ENCODE measurements around the gene ATP8A2. TPM values are rescaled to one million over a fixed set of nuclear protein-coding genes. Genes with fewer than 3 reads are reported as not detected.

The ATP8A2 gene
- total RNA-seq, 1 experiment from 2014 or later = not detected

DNA sequence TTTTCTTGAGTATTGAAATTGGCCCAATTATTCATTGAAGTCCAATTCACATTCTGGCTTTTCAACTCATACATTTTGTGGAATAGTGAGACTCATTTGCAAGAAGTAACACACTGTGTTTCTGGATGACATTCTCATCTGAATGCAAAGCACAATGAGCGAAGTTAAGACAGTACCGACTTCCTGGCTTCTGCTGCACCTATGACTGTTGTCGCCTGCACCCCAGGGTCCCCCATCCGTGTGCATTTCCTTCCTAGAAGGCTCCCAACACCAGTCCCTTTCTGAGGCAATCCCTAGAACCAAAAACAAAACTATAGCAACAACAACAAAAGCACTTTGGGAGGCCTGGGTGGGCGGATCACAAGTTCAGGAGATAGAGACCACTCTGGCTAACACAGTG is 496.7 kb downstream of the ATP8A2 start:
- no peaks in the 10 kb centered on the region for H3K36me3 ChIP-seq (ENCODE audit: control insufficient read depth, insufficient read depth, low read length)
- DNase-seq (ENCODE audit: low read depth, low spot score) (no peak), ATAC-seq (no peak)
- no peak overlapping the region for H3K4me3 ChIP-seq (ENCODE audit: low read depth in 2 of 2, low read length in 2 of 2)
- POLR2A ChIA-PET = no interaction called here
- H3K9me3 ChIP-seq (ENCODE audit: control insufficient read depth, insufficient read depth, low read depth, low read length) = no peaks in the 10 kb centered on the region
- intact Hi-C loops (cut with micrococcal nuclease; ENCODE audit: unreplicated experiment) (no loop called here), in situ Hi-C loops (cut with HindIII; ENCODE audit: low pct_unique_long_range_greater_than_20kb, low sequenced_read_pairs) (no loop called here)
- no peaks in the 10 kb centered on the region for H3K4me1 ChIP-seq (ENCODE audit: control insufficient read depth, insufficient read depth, low read length)
- TF ChIP-seq CTCF (IDR thresholded peaks at IDR 0.05) = no peak
- TF ChIP-seq SIN3A (IDR thresholded peaks at IDR 0.05; ENCODE audit: borderline replicate concordance, insufficient read depth, low read depth, low read length) = no peak
- TF ChIP-seq POLR2AphosphoS5 (IDR thresholded peaks at IDR 0.05; ENCODE audit: low read depth, low read length) = no peak
- no peak for TF ChIP-seq TCF7L2 (IDR thresholded peaks at IDR 0.05; ENCODE audit: low read depth, low read length)
- no peak for TF ChIP-seq REST (IDR thresholded peaks at IDR 0.05; ENCODE audit: insufficient read depth in 1 of 2, low read depth in 2 of 2, low read length in 1 of 2)
- BruUV-seq (replicated peaks) = no TSS peak
- CTCF ChIA-PET = no interaction called here
- no peak overlapping the region for H3K27ac ChIP-seq (ENCODE audit: low read length)
- 0 out of 2 replicates have a peak, but pooled peaks cover 2% of the 10 kb centered on the region for H3K27me3 ChIP-seq (ENCODE audit: control insufficient read depth, insufficient read depth, low read length)

GRCh38 chr13:25869941-25870340 is 498.2 kb downstream of the ATP8A2 start:
- in situ Hi-C loops (cut with HindIII; ENCODE audit: low pct_unique_long_range_greater_than_20kb, low sequenced_read_pairs) = no loop called here
- no peak overlapping the region for H3K4me3 ChIP-seq (ENCODE audit: low read depth in 2 of 2, low read length in 2 of 2)
- no TSS peak for BruUV-seq (replicated peaks)
- no peaks in the 10 kb centered on the region for H3K9me3 ChIP-seq (ENCODE audit: control insufficient read depth, insufficient read depth, low read depth, low read length)
- no peak for ATAC-seq
- 0 out of 2 replicates have a peak, but pooled peaks cover 2% of the 10 kb centered on the region for H3K27me3 ChIP-seq (ENCODE audit: control insufficient read depth, insufficient read depth, low read length)
- DNase-seq (ENCODE audit: low read depth, low spot score) = no peak
- CTCF ChIA-PET = no interaction called here
- H3K27ac ChIP-seq (ENCODE audit: low read length) = no peak overlapping the region
- H3K4me1 ChIP-seq (ENCODE audit: control insufficient read depth, insufficient read depth, low read length) = no peaks in the 10 kb centered on the region
- POLR2A ChIA-PET = no interaction called here
- no peaks in the 10 kb centered on the region for H3K36me3 ChIP-seq (ENCODE audit: control insufficient read depth, insufficient read depth, low read length)
- intact Hi-C loops (cut with micrococcal nuclease; ENCODE audit: unreplicated experiment) = no loop called here
- TF ChIP-seq REST (IDR thresholded peaks at IDR 0.05; ENCODE audit: insufficient read depth in 1 of 2, low read depth in 2 of 2, low read length in 1 of 2) = no peak
- no peak for TF ChIP-seq POLR2AphosphoS5 (IDR thresholded peaks at IDR 0.05; ENCODE audit: low read depth, low read length)
- TF ChIP-seq SIN3A (IDR thresholded peaks at IDR 0.05; ENCODE audit: borderline replicate concordance, insufficient read depth, low read depth, low read length) = no peak
- TF ChIP-seq CTCF (IDR thresholded peaks at IDR 0.05) = no peak
- no peak for TF ChIP-seq TCF7L2 (IDR thresholded peaks at IDR 0.05; ENCODE audit: low read depth, low read length)

Measured in Panc1 (cell line).